IMR-90 (cell line): Measurements from ENCODE around the gene MRAP2. TPM values are rescaled to one million over a fixed set of nuclear protein-coding genes. Genes with fewer than 3 reads are reported as not detected.

Experiments used
- ATAC-seq: fragments of 200-7000 bp; cut with Tn5 transposase; 2 replicates; pipeline ENCODE4 v1.9.1; 2020; ENCODE audit warnings: low read depth, mild to moderate bottlenecking, moderate library complexity
- BruUV-seq: library from RNA; stranded (reverse); fragments of 400-500 nt; replicated peaks from 2 replicates; lab custom pipeline; 2021; lab: Mats Ljungman, UMichigan
- CTCF ChIA-PET: fragments of 300-600 bp; formaldehyde crosslinking; extraction: SDS; loops from one replicate; lab custom pipeline; 2021; ENCODE audit warnings: antibody characterized with exemption; lab: Yijun Ruan, JAX
- POLR2A ChIA-PET: fragments of 300-600 bp; sonication (Branson Sonifier 250); formaldehyde crosslinking; loops from one replicate; lab custom pipeline; 2022; ENCODE audit warnings: antibody characterized with exemption; ENCODE audit not compliant: unreplicated experiment; lab: Charles Lee
- DNase-seq: peaks from one replicate; pipeline ENCODE4 v3.0.0; 2013
- H2AFZ ChIP-seq: replicated peaks from 2 replicates; pipeline ENCODE3; 2013; ENCODE audit warnings: low read length, mild to moderate bottlenecking; ENCODE audit not compliant: poor library complexity
- H2AK5ac ChIP-seq: 2 replicates; pipeline ENCODE4 v1.6.1; 2013; ENCODE audit warnings: low read depth, low read length, inconsistent platforms
- H2AK9ac ChIP-seq: replicated peaks from 2 replicates; pipeline ENCODE3; 2013; ENCODE audit warnings: mild to moderate bottlenecking, low read depth, low read length, moderate library complexity; ENCODE audit not compliant: poor library complexity
- H2BK120ac ChIP-seq: 2 replicates; pipeline ENCODE4 v1.6.1; 2013; ENCODE audit warnings: low read depth, low read length, inconsistent platforms
- H2BK15ac ChIP-seq: 3 replicates; pipeline ENCODE4 v1.6.1; 2013; ENCODE audit warnings: low read depth, low read length, inconsistent platforms
- H2BK20ac ChIP-seq: 2 replicates; pipeline ENCODE4 v1.6.1; 2013; ENCODE audit warnings: low read depth, mild to moderate bottlenecking, inconsistent platforms, low read length, moderate library complexity
- H2BK5ac ChIP-seq: 2 replicates; pipeline ENCODE4 v1.6.1; 2013; ENCODE audit warnings: mild to moderate bottlenecking, low read depth, low read length, inconsistent platforms; ENCODE audit not compliant: poor library complexity, severe bottlenecking
- H3K14ac ChIP-seq: replicated peaks from 2 replicates; pipeline ENCODE4 v1.6.1; 2013; ENCODE audit warnings: low read depth, low read length, inconsistent platforms
- H3K18ac ChIP-seq: 2 replicates; pipeline ENCODE4 v1.6.1; 2013; ENCODE audit warnings: low read depth, low read length, control low read depth
- H3K23ac ChIP-seq: 2 replicates; pipeline ENCODE4 v1.6.1; 2013; ENCODE audit warnings: low read depth, low read length, inconsistent platforms
- H3K27ac ChIP-seq: 2 replicates; pipeline ENCODE4 v1.5.1; 2013; ENCODE audit warnings: mild to moderate bottlenecking, control low read depth, low read length; ENCODE audit not compliant: insufficient read depth
- H3K27me3 ChIP-seq: 2 replicates; pipeline ENCODE4 v1.6.1; 2013; ENCODE audit warnings: low read length; ENCODE audit not compliant: control insufficient read depth, insufficient read depth
- H3K36me3 ChIP-seq: 2 replicates; pipeline ENCODE4 v1.6.1; 2013; ENCODE audit warnings: low read length, mixed read lengths; ENCODE audit not compliant: control insufficient read depth, insufficient read depth
- H3K4ac ChIP-seq: 2 replicates; pipeline ENCODE4 v1.6.1; 2013; ENCODE audit warnings: low read depth, low read length, inconsistent platforms
- H3K4me1 ChIP-seq: 2 replicates; pipeline ENCODE4 v1.6.1; 2013; ENCODE audit warnings: low read length, mixed read lengths; ENCODE audit not compliant: control insufficient read depth, insufficient read depth
- H3K4me2 ChIP-seq: 2 replicates; pipeline ENCODE4 v1.6.1; 2013; ENCODE audit warnings: low read depth, mild to moderate bottlenecking, control low read depth, low read length, moderate library complexity
- H3K4me3 ChIP-seq: 2 replicates; pipeline ENCODE4 v1.5.1; 2013; ENCODE audit warnings: low read depth, mild to moderate bottlenecking, control low read depth, low read length, moderate library complexity; ENCODE audit not compliant: insufficient read depth
- H3K56ac ChIP-seq: 2 replicates; pipeline ENCODE4 v1.6.1; 2013; ENCODE audit warnings: low read length, inconsistent platforms; ENCODE audit not compliant: insufficient read depth; ENCODE audit errors: extremely low read depth
- H3K79me1 ChIP-seq, 2 experiments: 2 replicates each; pipeline ENCODE4 v1.6.1; 2013; ENCODE audit warnings: low read length in 2 of 2, inconsistent platforms in 1 of 2, low read depth in 1 of 2
- H3K9ac ChIP-seq: 2 replicates; pipeline ENCODE4 v1.6.1; 2013; ENCODE audit warnings: low read depth, low read length, control low read depth
- H3K9me1 ChIP-seq: 2 replicates; pipeline ENCODE4 v1.6.1; 2013; ENCODE audit warnings: low read length, inconsistent platforms; ENCODE audit not compliant: insufficient read depth
- H3K9me3 ChIP-seq: 2 replicates; pipeline ENCODE4 v1.6.1; 2013; ENCODE audit warnings: low read length; ENCODE audit not compliant: control insufficient read depth, insufficient read depth
- H4K20me1 ChIP-seq: 2 replicates; pipeline ENCODE4 v1.6.1; 2013; ENCODE audit warnings: low read length, inconsistent platforms; ENCODE audit not compliant: insufficient read depth
- H4K5ac ChIP-seq: 2 replicates; pipeline ENCODE4 v1.6.1; 2013; ENCODE audit warnings: mild to moderate bottlenecking, low read depth, low read length, control low read depth
- H4K8ac ChIP-seq, 2 experiments: 2 replicates each; pipeline ENCODE4 v1.6.1; 2013; ENCODE audit warnings: low read depth in 2 of 2, low read length in 2 of 2, control low read depth in 1 of 2, inconsistent platforms in 1 of 2
- H4K91ac ChIP-seq: 2 replicates; pipeline ENCODE4 v1.6.1; 2013; ENCODE audit warnings: low read depth, low read length, inconsistent platforms; ENCODE audit not compliant: insufficient read depth
- BHLHE40 ChIP-seq: fragments of 150-350 bp; IDR thresholded peaks from 2 replicates; pipeline ENCODE4 v1.6.1; 2016; ENCODE audit warnings: mild to moderate bottlenecking, low read depth, low read length
- CEBPB ChIP-seq: IDR thresholded peaks from 2 replicates; pipeline ENCODE4 v1.6.1; 2012; ENCODE audit warnings: low read depth, low read length, improper control_type of control experiment
- CHD1 ChIP-seq: IDR thresholded peaks from 2 replicates; pipeline ENCODE4 v1.6.1; 2012; ENCODE audit warnings: low read depth, low read length, improper control_type of control experiment
- FOS ChIP-seq: fragments of 150-350 bp; IDR thresholded peaks from 2 replicates; pipeline ENCODE4 v1.6.1; 2016; ENCODE audit warnings: low read depth, low read length
- MAFK ChIP-seq: IDR thresholded peaks from 2 replicates; pipeline ENCODE4 v1.6.1; 2012; ENCODE audit warnings: low read depth, low read length, improper control_type of control experiment
- MAZ ChIP-seq: IDR thresholded peaks from 2 replicates; pipeline ENCODE4 v1.6.1; 2012; ENCODE audit warnings: low read depth, mild to moderate bottlenecking, low read length, improper control_type of control experiment, moderate library complexity, borderline replicate concordance
- MXI1 ChIP-seq: IDR thresholded peaks from 2 replicates; pipeline ENCODE4 v1.6.1; 2012; ENCODE audit warnings: low read depth, mild to moderate bottlenecking, low read length, moderate library complexity, borderline replicate concordance
- NFE2L2 ChIP-seq: fragments of 150-350 bp; IDR thresholded peaks from 2 replicates; pipeline ENCODE4 v1.6.1; 2016; ENCODE audit warnings: low read depth, mild to moderate bottlenecking, low read length
- POLR2A ChIP-seq: IDR thresholded peaks from 2 replicates; pipeline ENCODE4 v1.6.1; 2012; ENCODE audit warnings: mild to moderate bottlenecking, low read depth, low read length
- RAD21 ChIP-seq: IDR thresholded peaks from 2 replicates; pipeline ENCODE4 v1.6.1; 2012; ENCODE audit warnings: low read length, improper control_type of control experiment
- RCOR1 ChIP-seq: IDR thresholded peaks from 2 replicates; pipeline ENCODE4 v1.6.1; 2012; ENCODE audit warnings: mild to moderate bottlenecking, low read length, improper control_type of control experiment; ENCODE audit not compliant: insufficient replicate concordance
- RFX5 ChIP-seq: IDR thresholded peaks from 2 replicates; pipeline ENCODE4 v1.8.0; 2012; ENCODE audit warnings: low read depth, mild to moderate bottlenecking, low read length, moderate library complexity
- SMC3 ChIP-seq: fragments of 150-350 bp; IDR thresholded peaks from 2 replicates; pipeline ENCODE4 v1.6.1; 2016; ENCODE audit warnings: low read depth, mild to moderate bottlenecking, antibody characterized with exemption, low read length, moderate library complexity
- WGBS, 2 experiments: methylation state at CpG; one replicate each; pipeline versions ENCODE4 v1.1.5 to v1.1.7; 2013; ENCODE audit warnings: missing lambda C conversion rate in 2 of 2; ENCODE audit not compliant: insufficient read length in 1 of 2; ENCODE audit errors: extremely low coverage in 2 of 2; 5-methylcytosine and 5-hydroxymethylcytosine counted together
- dilution Hi-C: fragments of 300-500 bp; cut with HindIII; formaldehyde crosslinking; loops from one replicate; pipeline ENCODE4 v1.14.3; 2018; ENCODE audit warnings: low sequenced_read_pairs; ENCODE audit not compliant: unreplicated experiment
- in situ Hi-C: fragments of 300-500 bp; cut with MboI; formaldehyde crosslinking; loops from 3 replicates; pipeline ENCODE4 v1.14.3; 2019; ENCODE audit warnings: low sequenced_read_pairs, inconsistent platforms, mixed read lengths
- intact Hi-C: fragments of 100-400 bp; cut with micrococcal nuclease; formaldehyde crosslinking; loops from 2 replicates; pipeline ENCODE4 v1.10.0; 2022
- polyA plus RNA-seq, 3 experiments: library from polyadenylated mRNA; depleted of rRNA; stranded (reverse); fragments of >200 nt; gene quantifications; 2 replicates each; pipeline ENCODE4 v1.2.3, GENCODE V29; 2012; ENCODE audit warnings: low replicate concordance in 1 of 3
- total RNA-seq: library from RNA; depleted of rRNA; stranded (reverse); fragments of >200 nt; gene quantifications from 2 replicates; pipeline ENCODE4 v1.2.3, GENCODE V29; 2012
- TF ChIP-seq, protein P1 (sequence below): conservative IDR thresholded peaks from 2 replicates; pipeline ENCODE4 v1.5.1; 2012; ENCODE audit warnings: mild to moderate bottlenecking, low read depth, low read length, improper control_type of control experiment
- TF ChIP-seq, protein P2 (sequence below): fragments of 150-350 bp; IDR thresholded peaks from 2 replicates; pipeline ENCODE4 v1.6.1; 2017; ENCODE audit warnings: mild to moderate bottlenecking, antibody characterized with exemption, low read length, low read depth
- TF ChIP-seq, protein P3 (sequence below): fragments of 150-350 bp; IDR thresholded peaks from 2 replicates; pipeline ENCODE4 v1.6.1; 2016; ENCODE audit warnings: low read depth, mild to moderate bottlenecking, low read length, moderate library complexity, borderline replicate concordance

MRAP2 gene
- total and polyA plus RNA-seq, 2 of the 4 experiments (the other 2 are of a cell fraction): 0.03 TPM; not detected in 1

DNA sequence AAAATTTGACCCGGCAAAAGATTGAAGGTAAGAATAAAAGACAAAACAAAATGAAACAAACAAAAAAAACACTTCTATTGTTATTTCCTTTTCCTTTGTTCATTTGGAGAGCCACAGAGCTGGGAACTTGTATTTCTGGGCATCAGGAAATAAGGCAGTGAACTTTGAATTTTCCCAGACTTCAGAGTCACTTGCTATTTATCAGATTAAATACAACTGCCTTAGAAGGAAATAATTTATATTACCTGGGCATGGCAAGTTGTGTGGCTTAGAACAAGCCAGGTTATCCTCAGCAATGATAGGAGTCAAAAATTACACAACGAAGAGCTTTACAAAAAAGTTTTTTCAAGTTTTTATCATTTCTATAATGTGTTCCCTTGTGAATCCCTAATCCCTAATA is 20.2 kb upstream of the MRAP2 start:
- H3K9me1 ChIP-seq: no peaks in the 10 kb centered on the region
- H3K79me1 ChIP-seq: no peaks in the 10 kb centered on the region
- no peak overlapping the region for H2BK15ac ChIP-seq
- H4K20me1 ChIP-seq: no peaks in the 10 kb centered on the region
- intact Hi-C loops (no loop called here), in situ Hi-C loops (no loop called here), dilution Hi-C loops (no loop called here)
- TF ChIP-seq MXI1 (no peak), CHD1 (no peak), FOS (no peak), MAFK (no peak), BHLHE40 (no peak), RAD21 (no peak), RCOR1 (no peak), MAZ (no peak), RFX5 (no peak), SMC3 (no peak), CEBPB (no peak), NFE2L2 (no peak), POLR2A (no peak)
- TF ChIP-seq, protein P1, sequence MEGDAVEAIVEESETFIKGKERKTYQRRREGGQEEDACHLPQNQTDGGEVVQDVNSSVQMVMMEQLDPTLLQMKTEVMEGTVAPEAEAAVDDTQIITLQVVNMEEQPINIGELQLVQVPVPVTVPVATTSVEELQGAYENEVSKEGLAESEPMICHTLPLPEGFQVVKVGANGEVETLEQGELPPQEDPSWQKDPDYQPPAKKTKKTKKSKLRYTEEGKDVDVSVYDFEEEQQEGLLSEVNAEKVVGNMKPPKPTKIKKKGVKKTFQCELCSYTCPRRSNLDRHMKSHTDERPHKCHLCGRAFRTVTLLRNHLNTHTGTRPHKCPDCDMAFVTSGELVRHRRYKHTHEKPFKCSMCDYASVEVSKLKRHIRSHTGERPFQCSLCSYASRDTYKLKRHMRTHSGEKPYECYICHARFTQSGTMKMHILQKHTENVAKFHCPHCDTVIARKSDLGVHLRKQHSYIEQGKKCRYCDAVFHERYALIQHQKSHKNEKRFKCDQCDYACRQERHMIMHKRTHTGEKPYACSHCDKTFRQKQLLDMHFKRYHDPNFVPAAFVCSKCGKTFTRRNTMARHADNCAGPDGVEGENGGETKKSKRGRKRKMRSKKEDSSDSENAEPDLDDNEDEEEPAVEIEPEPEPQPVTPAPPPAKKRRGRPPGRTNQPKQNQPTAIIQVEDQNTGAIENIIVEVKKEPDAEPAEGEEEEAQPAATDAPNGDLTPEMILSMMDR: no peak
- TF ChIP-seq, protein P2, sequence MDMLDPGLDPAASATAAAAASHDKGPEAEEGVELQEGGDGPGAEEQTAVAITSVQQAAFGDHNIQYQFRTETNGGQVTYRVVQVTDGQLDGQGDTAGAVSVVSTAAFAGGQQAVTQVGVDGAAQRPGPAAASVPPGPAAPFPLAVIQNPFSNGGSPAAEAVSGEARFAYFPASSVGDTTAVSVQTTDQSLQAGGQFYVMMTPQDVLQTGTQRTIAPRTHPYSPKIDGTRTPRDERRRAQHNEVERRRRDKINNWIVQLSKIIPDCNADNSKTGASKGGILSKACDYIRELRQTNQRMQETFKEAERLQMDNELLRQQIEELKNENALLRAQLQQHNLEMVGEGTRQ: no peak
- TF ChIP-seq, protein P3, sequence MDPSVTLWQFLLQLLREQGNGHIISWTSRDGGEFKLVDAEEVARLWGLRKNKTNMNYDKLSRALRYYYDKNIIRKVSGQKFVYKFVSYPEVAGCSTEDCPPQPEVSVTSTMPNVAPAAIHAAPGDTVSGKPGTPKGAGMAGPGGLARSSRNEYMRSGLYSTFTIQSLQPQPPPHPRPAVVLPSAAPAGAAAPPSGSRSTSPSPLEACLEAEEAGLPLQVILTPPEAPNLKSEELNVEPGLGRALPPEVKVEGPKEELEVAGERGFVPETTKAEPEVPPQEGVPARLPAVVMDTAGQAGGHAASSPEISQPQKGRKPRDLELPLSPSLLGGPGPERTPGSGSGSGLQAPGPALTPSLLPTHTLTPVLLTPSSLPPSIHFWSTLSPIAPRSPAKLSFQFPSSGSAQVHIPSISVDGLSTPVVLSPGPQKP: no peak
- H2BK120ac ChIP-seq: no peak overlapping the region
- H3K4ac ChIP-seq: no peak overlapping the region
- H3K4me2 ChIP-seq: no peak overlapping the region
- no peak overlapping the region for H2AFZ ChIP-seq
- POLR2A ChIA-PET: no interaction called here
- WGBS, 2 experiments: no CpG with 5 or more reads among the region's 2 CpGs
- H3K27me3 ChIP-seq: no peaks in the 10 kb centered on the region
- CTCF ChIA-PET: no interaction called here
- no peak overlapping the region for H2AK9ac ChIP-seq
- no peak for ATAC-seq
- no peak for DNase-seq
- H3K14ac ChIP-seq: no peak overlapping the region
- H3K23ac ChIP-seq: no peak overlapping the region
- H2BK20ac ChIP-seq: no peak overlapping the region
- no peak overlapping the region for H2AK5ac ChIP-seq
- H3K36me3 ChIP-seq: no peaks in the 10 kb centered on the region
- no peak overlapping the region for H4K8ac ChIP-seq
- no peak overlapping the region for H3K9ac ChIP-seq
- no peak overlapping the region for H3K18ac ChIP-seq
- H2BK5ac ChIP-seq: no peak overlapping the region
- H3K27ac ChIP-seq: no peak overlapping the region
- no peaks in the 10 kb centered on the region for H3K9me3 ChIP-seq
- no peaks in the 10 kb centered on the region for H3K4me1 ChIP-seq
- H4K5ac ChIP-seq: no peak overlapping the region
- H3K56ac ChIP-seq: no peak overlapping the region
- no TSS peak for BruUV-seq
- H4K91ac ChIP-seq: no peak overlapping the region
- no peak overlapping the region for H3K4me3 ChIP-seq
